Calu3 (cell line): ENCODE measurements around the gene ST6GALNAC1. TPM values are rescaled to one million over a fixed set of nuclear protein-coding genes. Genes with fewer than 3 reads are reported as not detected.

Source experiments
- BruUV-seq: library from RNA; stranded (reverse); fragments of 400-500 nt; replicated peaks from 2 replicates; lab custom pipeline; 2021; lab: Mats Ljungman, UMichigan
- CTCF ChIA-PET: fragments of 300-600 bp; sonication (Branson Sonifier 250); formaldehyde crosslinking; loops from one replicate; lab custom pipeline; 2022; ENCODE audit warnings: antibody characterized with exemption; lab: Charles Lee
- DNase-seq: peaks from one replicate; pipeline ENCODE4 v3.0.0; 2022
- H3K27ac Mint-ChIP-seq: one replicate; pipeline ENCODE4 v1.8.0; 2022; ENCODE audit warnings: mixed read lengths; ENCODE audit not compliant: unreplicated experiment
- H3K27me3 Mint-ChIP-seq: one replicate; pipeline ENCODE4 v1.8.0; 2022; ENCODE audit warnings: mixed read lengths; ENCODE audit not compliant: unreplicated experiment
- H3K36me3 Mint-ChIP-seq: one replicate; pipeline ENCODE4 v1.8.0; 2022; ENCODE audit warnings: mild to moderate bottlenecking, moderate library complexity, mixed read lengths; ENCODE audit not compliant: insufficient read depth, unreplicated experiment
- H3K4me1 Mint-ChIP-seq: one replicate; pipeline ENCODE4 v1.8.0; 2022; ENCODE audit warnings: mild to moderate bottlenecking, low read depth, mixed read lengths; ENCODE audit not compliant: unreplicated experiment
- H3K4me3 Mint-ChIP-seq: one replicate; pipeline ENCODE4 v1.8.0; 2022; ENCODE audit warnings: mild to moderate bottlenecking, low read depth, moderate library complexity, mixed read lengths; ENCODE audit not compliant: unreplicated experiment
- H3K9me3 Mint-ChIP-seq: one replicate; pipeline ENCODE4 v1.8.0; 2022; ENCODE audit warnings: low read depth, mixed read lengths; ENCODE audit not compliant: unreplicated experiment
- intact Hi-C: fragments of 100-400 bp; cut with micrococcal nuclease; formaldehyde crosslinking; loops from one replicate; pipeline ENCODE4 v1.10.0; 2022; ENCODE audit not compliant: unreplicated experiment
- total RNA-seq: library from RNA; stranded (reverse); gene quantifications from 2 replicates; pipeline ENCODE4 v1.2.3, GENCODE V29; 2022
- TF ChIP-seq, protein P1 (sequence below): fragments of 200-600 bp; IDR thresholded peaks from one replicate; pipeline ENCODE4 v1.8.0; 2022; ENCODE audit warnings: antibody characterized with exemption; ENCODE audit not compliant: unreplicated experiment

ST6GALNAC1 gene
- total RNA-seq, 1 experiment from 2014 or later = 52.4 TPM

DNA sequence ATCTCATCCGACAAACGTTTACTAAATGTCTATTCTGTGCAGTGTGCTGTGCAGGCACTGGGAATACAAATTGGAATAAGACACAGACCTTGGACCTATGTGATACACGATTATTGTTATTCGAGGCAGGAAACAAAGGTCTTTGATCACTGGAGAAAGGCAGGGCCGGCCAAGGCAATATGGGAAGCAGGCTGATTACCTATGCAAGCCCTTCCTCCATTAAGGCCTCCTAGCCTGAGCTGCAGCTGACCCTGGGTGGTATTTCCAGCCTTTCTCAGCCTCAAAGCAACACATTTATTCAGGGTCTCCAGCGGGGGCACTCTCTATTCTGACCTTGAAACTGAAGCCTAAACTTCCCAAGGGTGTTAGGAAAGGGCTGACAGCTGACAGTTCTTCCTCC lies 13.4 kb downstream of the ST6GALNAC1 start:
- Mint-ChIP-seq H3K4me1 (peaks cover 30% of the 10 kb centered on the region), H3K9me3 (no peaks in the 10 kb centered on the region), H3K27me3 (no peaks in the 10 kb centered on the region), H3K27ac (no peak overlapping the region), H3K36me3 (peaks cover 24% of the 10 kb centered on the region), H3K4me3 (no peak overlapping the region)
- CTCF ChIA-PET = no interaction called here
- BruUV-seq = no TSS peak
- no peak for DNase-seq
- intact Hi-C loops = no loop called here
- TF ChIP-seq, protein P1, sequence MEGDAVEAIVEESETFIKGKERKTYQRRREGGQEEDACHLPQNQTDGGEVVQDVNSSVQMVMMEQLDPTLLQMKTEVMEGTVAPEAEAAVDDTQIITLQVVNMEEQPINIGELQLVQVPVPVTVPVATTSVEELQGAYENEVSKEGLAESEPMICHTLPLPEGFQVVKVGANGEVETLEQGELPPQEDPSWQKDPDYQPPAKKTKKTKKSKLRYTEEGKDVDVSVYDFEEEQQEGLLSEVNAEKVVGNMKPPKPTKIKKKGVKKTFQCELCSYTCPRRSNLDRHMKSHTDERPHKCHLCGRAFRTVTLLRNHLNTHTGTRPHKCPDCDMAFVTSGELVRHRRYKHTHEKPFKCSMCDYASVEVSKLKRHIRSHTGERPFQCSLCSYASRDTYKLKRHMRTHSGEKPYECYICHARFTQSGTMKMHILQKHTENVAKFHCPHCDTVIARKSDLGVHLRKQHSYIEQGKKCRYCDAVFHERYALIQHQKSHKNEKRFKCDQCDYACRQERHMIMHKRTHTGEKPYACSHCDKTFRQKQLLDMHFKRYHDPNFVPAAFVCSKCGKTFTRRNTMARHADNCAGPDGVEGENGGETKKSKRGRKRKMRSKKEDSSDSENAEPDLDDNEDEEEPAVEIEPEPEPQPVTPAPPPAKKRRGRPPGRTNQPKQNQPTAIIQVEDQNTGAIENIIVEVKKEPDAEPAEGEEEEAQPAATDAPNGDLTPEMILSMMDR = no peak

DNA sequence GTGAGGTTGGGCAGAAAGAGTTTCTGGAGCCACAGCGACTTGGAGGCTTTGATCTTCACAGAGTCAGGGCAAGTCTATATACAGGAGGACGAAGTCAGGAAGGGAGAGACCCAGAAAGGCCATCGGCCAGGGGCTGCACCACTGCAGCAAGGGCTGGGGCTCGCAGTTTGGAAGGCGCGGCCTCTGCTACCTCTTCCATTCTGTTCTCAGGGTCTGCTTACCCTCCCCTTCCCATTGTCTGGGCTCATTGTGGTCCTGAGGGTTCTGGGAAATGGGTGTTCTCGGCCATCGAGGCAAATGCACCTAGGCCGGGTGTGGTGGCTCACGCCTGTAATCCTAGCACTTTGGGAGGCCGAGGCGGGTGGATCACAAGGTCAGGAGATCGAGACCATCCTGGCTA lies 16.0 kb downstream of the ST6GALNAC1 start:
- H3K27me3 Mint-ChIP-seq = no peaks in the 10 kb centered on the region
- TF ChIP-seq, protein P1 = no peak
- BruUV-seq = no TSS peak
- intact Hi-C loops = no loop called here
- no peak for DNase-seq
- peaks cover 27% of the 10 kb centered on the region for H3K36me3 Mint-ChIP-seq
- no peak overlapping the region for H3K4me3 Mint-ChIP-seq
- CTCF ChIA-PET = no interaction called here
- no peak overlapping the region for H3K27ac Mint-ChIP-seq
- H3K9me3 Mint-ChIP-seq = no peaks in the 10 kb centered on the region
- H3K4me1 Mint-ChIP-seq = peaks cover 28% of the 10 kb centered on the region

DNA sequence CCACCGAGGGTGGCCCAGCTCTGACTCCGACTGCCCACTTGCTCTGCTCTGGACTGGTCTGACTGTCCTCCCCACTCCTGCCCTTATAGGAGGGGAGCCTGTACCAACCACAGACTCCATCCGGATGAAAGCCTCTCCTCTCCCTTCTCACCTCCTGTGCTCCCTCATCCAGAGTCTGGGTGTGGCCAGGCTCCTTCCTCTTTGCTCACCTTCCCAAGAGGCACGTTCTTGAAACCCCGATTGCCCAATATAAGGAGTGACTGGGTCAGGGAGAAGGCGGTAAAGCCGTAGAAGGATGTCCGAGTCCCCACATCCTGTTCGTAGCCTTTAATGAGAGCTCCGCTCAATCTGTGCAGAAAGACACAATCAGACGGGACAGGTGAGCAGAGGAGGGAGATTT lies 17.1 kb downstream of the ST6GALNAC1 start:
- CTCF ChIA-PET = no interaction called here
- no peak for DNase-seq
- intact Hi-C loops = no loop called here

DNA sequence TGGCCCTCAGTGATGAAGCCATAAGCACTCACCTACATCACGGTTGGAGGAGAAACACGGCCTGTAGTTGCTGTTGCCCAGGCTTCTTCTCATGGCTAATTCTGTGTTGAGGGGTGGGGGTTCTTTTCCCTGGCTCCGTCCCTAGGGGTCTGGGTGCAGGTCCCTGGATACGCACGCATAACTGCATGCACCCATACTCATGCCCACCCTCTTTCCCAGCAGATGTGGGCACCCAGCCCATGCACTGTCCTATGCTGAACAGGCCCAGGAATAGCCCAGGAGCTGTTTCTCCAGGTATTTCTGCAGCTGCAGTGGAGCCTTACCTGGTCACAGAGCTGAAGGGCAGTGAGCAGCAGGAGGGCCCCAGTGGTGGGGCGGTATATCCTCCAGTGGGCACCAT lies 18.1 kb downstream of the ST6GALNAC1 start:
- peaks cover 21% of the 10 kb centered on the region for H3K36me3 Mint-ChIP-seq
- intact Hi-C loops = no loop called here
- H3K4me1 Mint-ChIP-seq = peaks cover 14% of the 10 kb centered on the region
- no TSS peak for BruUV-seq
- no peak overlapping the region for H3K27ac Mint-ChIP-seq
- no peak for DNase-seq
- CTCF ChIA-PET = interaction anchor here (0.8 to 2.5 kb wide), 4 partner anchors 39 to 102 kb away, joined by 3 to 13 read pairs (median 6); partner anchors contain the start of gene ST6GALNAC2
- TF ChIP-seq, protein P1 = no peak
- no peaks in the 10 kb centered on the region for H3K27me3 Mint-ChIP-seq
- no peaks in the 10 kb centered on the region for H3K9me3 Mint-ChIP-seq
- H3K4me3 Mint-ChIP-seq = no peak overlapping the region

More for the DNA sequence above, 17.1 kb downstream of the ST6GALNAC1 start:
- TF ChIP-seq, protein P1 = no peak
- H3K4me3 Mint-ChIP-seq = no peak overlapping the region
- H3K27ac Mint-ChIP-seq = no peak overlapping the region
- no peaks in the 10 kb centered on the region for H3K27me3 Mint-ChIP-seq
- H3K9me3 Mint-ChIP-seq = no peaks in the 10 kb centered on the region
- BruUV-seq = no TSS peak
- peaks cover 21% of the 10 kb centered on the region for H3K36me3 Mint-ChIP-seq
- H3K4me1 Mint-ChIP-seq = peaks cover 18% of the 10 kb centered on the region
